Uterus (tissue), 2 donors: Measurements from ENCODE around the gene SHISA6.

Experiments used
- POLR2A ChIP-seq, 2 donors: fragments of 450-650 bp; IDR thresholded peaks; one replicate each; pipeline ENCODE4 v1.6.1; 2016; ENCODE audit warnings: antibody characterized with exemption in 2 of 2, mild to moderate bottlenecking in 1 of 2, moderate library complexity in 1 of 2
- TF ChIP-seq, protein P1 (sequence below), 4 experiments: fragments of 200-600 bp in 2 of 4; fragments of 450-650 bp in 2 of 4; sonication (generic) in 2 of 4; IDR thresholded peaks; one replicate each; pipeline ENCODE4 v1.5.1; 2016 to 2019; ENCODE audit warnings: antibody characterized with exemption in 4 of 4, mild to moderate bottlenecking in 2 of 4, moderate library complexity in 1 of 4

DNA sequence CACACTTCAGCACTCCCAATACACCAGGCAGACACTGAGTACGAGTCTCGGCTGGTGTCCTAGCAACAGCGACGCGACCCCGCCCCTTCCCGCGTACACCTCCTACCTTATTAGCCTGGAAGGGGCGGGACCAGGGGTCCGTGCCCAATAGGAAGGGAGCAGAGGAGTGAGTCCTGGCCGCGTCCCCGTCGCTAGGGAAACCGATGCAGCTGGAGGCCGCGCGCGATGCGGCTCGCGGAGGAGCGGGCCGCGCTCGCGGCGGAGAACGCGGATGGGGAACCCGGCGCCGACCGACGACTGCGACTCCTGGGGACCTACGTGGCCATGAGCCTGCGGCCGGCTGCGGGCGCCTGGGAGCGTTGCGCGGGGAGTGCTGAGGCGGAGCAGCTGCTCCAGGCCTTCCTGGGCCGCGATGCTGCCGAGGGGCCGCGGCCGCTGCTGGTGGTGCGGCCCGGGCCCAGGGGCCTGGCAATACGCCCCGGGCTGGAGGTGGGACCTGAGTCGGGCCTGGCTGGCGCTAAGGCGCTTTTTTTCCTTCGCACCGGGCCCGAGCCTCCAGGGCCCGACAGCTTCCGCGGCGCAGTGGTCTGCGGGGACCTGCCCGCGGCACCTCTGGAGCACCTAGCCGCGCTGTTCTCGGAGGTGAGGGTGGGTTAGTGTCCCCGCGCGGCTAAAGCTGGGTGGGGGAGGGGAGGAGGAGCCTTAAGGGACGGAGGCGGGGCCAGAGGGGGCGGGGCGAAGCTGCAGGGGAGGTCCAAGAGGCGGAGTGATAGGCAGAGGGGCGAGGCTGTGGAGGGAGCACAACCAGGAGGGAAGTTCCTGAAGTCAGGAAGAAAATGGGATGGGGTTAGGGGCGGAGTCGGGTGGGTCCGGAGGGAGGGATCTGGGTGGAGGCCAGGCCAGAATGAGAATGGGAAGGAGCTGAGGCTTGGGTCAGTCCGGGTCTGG is 357.5 kb downstream of the SHISA6 start, which contains the start of gene DNAH9:
- TF ChIP-seq, protein P1, sequence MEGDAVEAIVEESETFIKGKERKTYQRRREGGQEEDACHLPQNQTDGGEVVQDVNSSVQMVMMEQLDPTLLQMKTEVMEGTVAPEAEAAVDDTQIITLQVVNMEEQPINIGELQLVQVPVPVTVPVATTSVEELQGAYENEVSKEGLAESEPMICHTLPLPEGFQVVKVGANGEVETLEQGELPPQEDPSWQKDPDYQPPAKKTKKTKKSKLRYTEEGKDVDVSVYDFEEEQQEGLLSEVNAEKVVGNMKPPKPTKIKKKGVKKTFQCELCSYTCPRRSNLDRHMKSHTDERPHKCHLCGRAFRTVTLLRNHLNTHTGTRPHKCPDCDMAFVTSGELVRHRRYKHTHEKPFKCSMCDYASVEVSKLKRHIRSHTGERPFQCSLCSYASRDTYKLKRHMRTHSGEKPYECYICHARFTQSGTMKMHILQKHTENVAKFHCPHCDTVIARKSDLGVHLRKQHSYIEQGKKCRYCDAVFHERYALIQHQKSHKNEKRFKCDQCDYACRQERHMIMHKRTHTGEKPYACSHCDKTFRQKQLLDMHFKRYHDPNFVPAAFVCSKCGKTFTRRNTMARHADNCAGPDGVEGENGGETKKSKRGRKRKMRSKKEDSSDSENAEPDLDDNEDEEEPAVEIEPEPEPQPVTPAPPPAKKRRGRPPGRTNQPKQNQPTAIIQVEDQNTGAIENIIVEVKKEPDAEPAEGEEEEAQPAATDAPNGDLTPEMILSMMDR (IDR thresholded peaks at IDR 0.05) = peak in 1 of 4 experiments; percentile 6
- peak; percentile 39 to 62 for TF ChIP-seq POLR2A (IDR thresholded peaks at IDR 0.05)
